Prostate gland (tissue), 2 donors: Measurements from ENCODE around the gene NDFIP1.

ENCODE experiments used
- POLR2A ChIP-seq: fragments of 450-650 bp; IDR thresholded peaks from one replicate; pipeline ENCODE4 v1.6.1; 2016; ENCODE audit warnings: antibody characterized with exemption, mild to moderate bottlenecking
- POLR2AphosphoS5 ChIP-seq: sonication (generic); formaldehyde crosslinking; IDR thresholded peaks from one replicate; pipeline ENCODE4 v1.6.1; 2017; ENCODE audit warnings: antibody characterized with exemption
- TF ChIP-seq, protein P1 (sequence below), 4 experiments: fragments of 200-600 bp in 2 of 4; fragments of 450-650 bp in 2 of 4; sonication (generic) in 2 of 4; IDR thresholded peaks; 1 replicate in 3 of 4; 2 replicates in 1 of 4; pipeline ENCODE4 v1.5.1; 2016 to 2019; ENCODE audit warnings: antibody characterized with exemption in 4 of 4, mild to moderate bottlenecking in 2 of 4, moderate library complexity in 2 of 4

GRCh38 chr5:142182840-142183239 is 74.3 kb downstream of the NDFIP1 start:
- no peak for TF ChIP-seq POLR2A
- TF ChIP-seq, protein P1, sequence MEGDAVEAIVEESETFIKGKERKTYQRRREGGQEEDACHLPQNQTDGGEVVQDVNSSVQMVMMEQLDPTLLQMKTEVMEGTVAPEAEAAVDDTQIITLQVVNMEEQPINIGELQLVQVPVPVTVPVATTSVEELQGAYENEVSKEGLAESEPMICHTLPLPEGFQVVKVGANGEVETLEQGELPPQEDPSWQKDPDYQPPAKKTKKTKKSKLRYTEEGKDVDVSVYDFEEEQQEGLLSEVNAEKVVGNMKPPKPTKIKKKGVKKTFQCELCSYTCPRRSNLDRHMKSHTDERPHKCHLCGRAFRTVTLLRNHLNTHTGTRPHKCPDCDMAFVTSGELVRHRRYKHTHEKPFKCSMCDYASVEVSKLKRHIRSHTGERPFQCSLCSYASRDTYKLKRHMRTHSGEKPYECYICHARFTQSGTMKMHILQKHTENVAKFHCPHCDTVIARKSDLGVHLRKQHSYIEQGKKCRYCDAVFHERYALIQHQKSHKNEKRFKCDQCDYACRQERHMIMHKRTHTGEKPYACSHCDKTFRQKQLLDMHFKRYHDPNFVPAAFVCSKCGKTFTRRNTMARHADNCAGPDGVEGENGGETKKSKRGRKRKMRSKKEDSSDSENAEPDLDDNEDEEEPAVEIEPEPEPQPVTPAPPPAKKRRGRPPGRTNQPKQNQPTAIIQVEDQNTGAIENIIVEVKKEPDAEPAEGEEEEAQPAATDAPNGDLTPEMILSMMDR (IDR thresholded peaks at IDR 0.05) = no peak
- TF ChIP-seq POLR2AphosphoS5 = no peak
